ENCODE measurements around the gene STAG3.
"Not testable (repeated sequence)": the region's sequence is repeated elsewhere in the genome, so short reads cannot be mapped to it uniquely, and the experiment has no call there.

Gene STAG3

GRCh38 chr7:100246121-100246864 is 68.6 kb downstream of the STAG3 start:
- not testable (repeated sequence) for H3K9me2 ChIP-seq (replicated peaks; ENCODE audit: control insufficient read depth, low read length); H3K4me3 ChIP-seq (ENCODE audit: low read length); H3K36me3 ChIP-seq (ENCODE audit: control insufficient read depth, low read length); H4K20me1 ChIP-seq (ENCODE audit: control insufficient read depth, insufficient read depth, low read depth, low read length); H3F3A ChIP-seq (ENCODE audit: control insufficient read depth, insufficient read depth); H3K27me3 ChIP-seq (ENCODE audit: control insufficient read depth, low read length); H3K9me3 ChIP-seq (ENCODE audit: control insufficient read depth, insufficient read depth, low read length); H3K27ac ChIP-seq (ENCODE audit: low read depth, low read length); H3K4me2 ChIP-seq (ENCODE audit: low read length); H3K4me1 ChIP-seq (ENCODE audit: control insufficient read depth, low read length); H3K79me2 ChIP-seq (ENCODE audit: control insufficient read depth, low read length)

- H3F3A ChIP-seq (ENCODE audit: control insufficient read depth, insufficient read depth); H3K27me3 ChIP-seq (ENCODE audit: control insufficient read depth, low read length); H3K4me3 ChIP-seq (ENCODE audit: low read length); H3K4me1 ChIP-seq (ENCODE audit: control insufficient read depth, low read length); H4K20me1 ChIP-seq (ENCODE audit: control insufficient read depth, insufficient read depth, low read depth, low read length); H3K9me2 ChIP-seq (replicated peaks; ENCODE audit: control insufficient read depth, low read length); H3K79me2 ChIP-seq (ENCODE audit: control insufficient read depth, low read length); H3K36me3 ChIP-seq (ENCODE audit: control insufficient read depth, low read length); H3K9me3 ChIP-seq (ENCODE audit: control insufficient read depth, insufficient read depth, low read length); H3K27ac ChIP-seq (ENCODE audit: low read depth, low read length); H3K4me2 ChIP-seq (ENCODE audit: low read length): not testable (repeated sequence)
Measured at GRCh38 chr7:100246865-100247137, 69.1 kb downstream of the STAG3 start.

- Histone ChIP-seq H3K27ac (ENCODE audit: low read depth, low read length) (no peak overlapping the region), H3K4me2 (ENCODE audit: low read length) (no peak overlapping the region)
Measured at GRCh38 chr7:100247152-100247757, 69.5 kb downstream of the STAG3 start.

GRCh38 chr7:100248483-100248882 is 70.8 kb downstream of the STAG3 start:
- H3K79me2 ChIP-seq (ENCODE audit: control insufficient read depth, low read length), result no peaks in the 10 kb centered on the region
- no peak overlapping the region for H3K4me3 ChIP-seq (ENCODE audit: low read length)
- H3K4me2 ChIP-seq (ENCODE audit: low read length), result no peak overlapping the region
- peaks cover 2% of the 10 kb centered on the region; the same call in 1 of the 2 replicates for H3K4me1 ChIP-seq (ENCODE audit: control insufficient read depth, low read length)
- H3K9me2 ChIP-seq (replicated peaks; ENCODE audit: control insufficient read depth, low read length), result no peaks in the 10 kb centered on the region
- H3K36me3 ChIP-seq (ENCODE audit: control insufficient read depth, low read length), result no peaks in the 10 kb centered on the region
- H3F3A ChIP-seq (ENCODE audit: control insufficient read depth, insufficient read depth), result no peaks in the 10 kb centered on the region
- TF ChIP-seq CTCF (IDR thresholded peaks at IDR 0.05; ENCODE audit: low read depth, low read length, poor library complexity, severe bottlenecking) (no peak), EZH2phosphoT487 (IDR thresholded peaks at IDR 0.05; ENCODE audit: borderline replicate concordance, low read length) (no peak)
- H3K9me3 ChIP-seq (ENCODE audit: control insufficient read depth, insufficient read depth, low read length), result no peaks in the 10 kb centered on the region
- no peak overlapping the region for H3K27ac ChIP-seq (ENCODE audit: low read depth, low read length)
- H3K27me3 ChIP-seq (ENCODE audit: control insufficient read depth, low read length), result peaks cover 4% of the 10 kb centered on the region; the same call in 1 of the 2 replicates
- H4K20me1 ChIP-seq (ENCODE audit: control insufficient read depth, insufficient read depth, low read depth, low read length), result peaks cover 4% of the 10 kb centered on the region; the same call in 1 of the 2 replicates

More at GRCh38 chr7:100247152-100247757, 69.5 kb downstream of the STAG3 start:
- peaks cover 4% of the 10 kb centered on the region; the same call in 1 of the 2 replicates for H3K27me3 ChIP-seq (ENCODE audit: control insufficient read depth, low read length)
- no peaks in the 10 kb centered on the region for H3K9me2 ChIP-seq (replicated peaks; ENCODE audit: control insufficient read depth, low read length)
- TF ChIP-seq EZH2phosphoT487 (IDR thresholded peaks at IDR 0.05; ENCODE audit: borderline replicate concordance, low read length), result no peak
- no peak for TF ChIP-seq CTCF (IDR thresholded peaks at IDR 0.05; ENCODE audit: low read depth, low read length, poor library complexity, severe bottlenecking)
- peaks cover 4% of the 10 kb centered on the region; the same call in 1 of the 2 replicates for H4K20me1 ChIP-seq (ENCODE audit: control insufficient read depth, insufficient read depth, low read depth, low read length)
- no peaks in the 10 kb centered on the region for H3K9me3 ChIP-seq (ENCODE audit: control insufficient read depth, insufficient read depth, low read length)
- no peaks in the 10 kb centered on the region for H3K79me2 ChIP-seq (ENCODE audit: control insufficient read depth, low read length)
- no peaks in the 10 kb centered on the region for H3K36me3 ChIP-seq (ENCODE audit: control insufficient read depth, low read length)
- H3F3A ChIP-seq (ENCODE audit: control insufficient read depth, insufficient read depth), result no peaks in the 10 kb centered on the region
- H3K4me1 ChIP-seq (ENCODE audit: control insufficient read depth, low read length), result peaks cover 5% of the 10 kb centered on the region; the same call in 1 of the 2 replicates
- H3K4me3 ChIP-seq (ENCODE audit: low read length), result no peak overlapping the region

Measured in DOHH2 (cell line).